HG03520 (cell line): ENCODE results near the gene CCDC15.

ENCODE experiments used
- ATAC-seq: cut with Tn5 transposase; IDR thresholded peaks from one replicate; pipeline ENCODE4 v1.9.1; 2021; ENCODE audit warnings: mild to moderate bottlenecking, moderate library complexity; ENCODE audit not compliant: unreplicated experiment

CCDC15 gene, protein sequence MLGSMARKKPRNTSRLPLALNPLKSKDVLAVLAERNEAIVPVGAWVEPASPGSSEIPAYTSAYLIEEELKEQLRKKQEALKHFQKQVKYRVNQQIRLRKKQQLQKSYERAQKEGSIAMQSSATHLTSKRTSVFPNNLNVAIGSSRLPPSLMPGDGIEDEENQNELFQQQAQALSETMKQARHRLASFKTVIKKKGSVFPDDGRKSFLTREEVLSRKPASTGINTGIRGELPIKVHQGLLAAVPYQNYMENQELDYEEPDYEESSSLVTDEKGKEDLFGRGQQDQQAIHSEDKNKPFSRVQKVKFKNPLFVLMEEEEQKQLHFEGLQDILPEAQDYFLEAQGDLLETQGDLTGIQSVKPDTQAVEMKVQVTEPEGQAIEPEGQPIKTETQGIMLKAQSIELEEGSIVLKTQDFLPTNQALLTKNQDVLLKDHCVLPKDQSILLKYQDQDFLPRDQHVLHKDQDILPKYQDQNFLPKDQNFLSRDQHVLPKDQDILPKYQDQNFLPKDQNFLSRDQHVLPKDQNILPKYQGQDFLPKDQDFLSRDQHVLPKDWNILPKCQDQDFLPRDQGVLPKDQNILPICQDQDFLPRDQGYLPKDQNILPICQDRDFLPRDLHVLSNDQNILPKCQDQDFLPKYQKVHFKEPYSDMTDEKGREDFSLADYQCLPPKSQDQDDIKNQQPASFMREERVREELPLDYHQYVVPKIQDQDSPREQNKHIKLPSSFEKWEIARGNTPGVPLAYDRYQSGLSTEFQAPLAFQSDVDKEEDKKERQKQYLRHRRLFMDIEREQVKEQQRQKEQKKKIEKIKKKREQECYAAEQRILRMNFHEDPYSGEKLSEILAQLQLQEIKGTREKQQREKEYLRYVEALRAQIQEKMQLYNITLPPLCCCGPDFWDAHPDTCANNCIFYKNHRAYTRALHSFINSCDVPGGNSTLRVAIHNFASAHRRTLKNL

DNA sequence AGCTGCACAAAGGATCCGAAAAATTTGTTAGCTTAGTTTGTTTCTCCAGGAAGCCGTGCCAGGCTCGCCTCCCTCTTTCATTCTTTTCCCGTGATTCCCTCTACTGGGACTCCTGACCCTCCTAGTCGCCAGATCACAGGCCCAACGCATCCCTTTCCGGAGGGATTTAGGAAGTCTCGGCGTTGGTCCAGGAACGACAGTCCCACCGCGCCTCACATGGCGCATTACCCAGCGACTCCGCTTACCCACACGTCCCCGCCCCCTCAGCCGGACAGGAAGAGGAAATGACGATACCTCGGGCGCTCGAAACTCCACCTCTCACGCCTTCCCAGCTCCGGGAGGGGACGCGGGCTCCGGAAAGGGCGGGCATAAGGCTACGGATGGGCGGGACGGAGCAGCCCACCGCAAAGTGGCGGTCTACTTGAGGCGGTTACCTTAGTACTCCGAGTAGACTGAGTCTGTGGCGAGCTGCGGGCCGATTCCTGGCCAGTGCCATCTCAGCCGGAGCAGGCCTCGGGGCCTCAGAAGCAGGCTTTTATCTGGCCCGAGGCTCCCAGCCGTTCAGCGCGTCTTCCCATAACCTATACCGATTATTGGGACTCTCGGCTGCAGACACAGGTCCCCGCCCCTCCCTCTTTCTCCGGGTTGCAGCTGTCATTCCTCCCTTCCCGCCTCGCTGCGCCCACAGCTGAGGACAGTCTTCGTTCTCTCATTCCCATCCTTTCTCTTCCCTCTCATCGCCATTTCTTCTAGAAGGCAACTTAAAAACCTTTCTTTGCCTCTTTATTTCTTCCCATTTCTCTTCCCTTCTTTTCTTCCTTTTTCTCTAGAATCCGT is at the start of gene CCDC15:
Gene CCDC15 (plus strand): TSS at position 450 of the 837 bp plus-strand sequence. CDS start 531 bp downstream, outside the sequence.
- ATAC-seq: peak; percentile 99

DNA sequence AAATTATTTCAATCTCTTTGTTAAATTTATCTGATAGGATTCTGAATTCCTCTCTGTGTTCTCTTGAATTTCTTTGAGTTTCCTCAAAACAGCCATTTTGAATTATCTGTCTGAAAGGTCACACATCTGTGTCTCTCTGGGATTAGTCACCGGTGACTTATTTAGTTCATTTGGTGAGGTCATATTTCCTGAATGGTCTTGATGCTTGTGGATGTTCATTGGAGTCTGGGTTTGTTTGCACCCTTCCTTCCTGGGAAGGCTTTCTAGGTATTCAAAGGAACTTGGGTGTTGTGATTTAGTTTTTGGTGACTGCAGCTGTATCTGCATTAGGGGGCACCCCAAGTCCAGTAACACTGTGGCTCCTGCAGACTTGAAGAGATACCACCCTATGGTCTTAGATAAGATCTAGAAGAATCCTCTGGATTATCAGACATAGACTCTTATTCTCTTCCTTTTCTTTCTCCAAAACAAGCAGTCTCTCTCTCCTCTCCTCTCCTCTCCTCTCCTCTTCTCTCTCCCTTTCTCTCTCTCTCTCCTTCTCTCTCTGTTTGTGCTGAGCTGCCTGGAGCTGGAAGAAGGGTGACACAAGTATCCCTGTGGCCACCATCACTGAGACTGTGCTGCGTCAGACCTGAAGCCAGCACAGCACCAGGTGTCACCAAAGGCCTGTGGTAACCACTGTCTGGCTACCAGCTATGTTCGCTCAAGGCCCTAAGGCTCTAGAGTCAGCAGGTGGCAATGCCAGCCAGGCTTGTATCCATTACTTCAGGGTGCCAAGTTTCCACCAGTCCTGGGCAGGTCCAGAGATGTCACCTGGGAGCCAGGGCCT is 38.2 kb upstream of the CCDC15 start:
- no peak for ATAC-seq

DNA sequence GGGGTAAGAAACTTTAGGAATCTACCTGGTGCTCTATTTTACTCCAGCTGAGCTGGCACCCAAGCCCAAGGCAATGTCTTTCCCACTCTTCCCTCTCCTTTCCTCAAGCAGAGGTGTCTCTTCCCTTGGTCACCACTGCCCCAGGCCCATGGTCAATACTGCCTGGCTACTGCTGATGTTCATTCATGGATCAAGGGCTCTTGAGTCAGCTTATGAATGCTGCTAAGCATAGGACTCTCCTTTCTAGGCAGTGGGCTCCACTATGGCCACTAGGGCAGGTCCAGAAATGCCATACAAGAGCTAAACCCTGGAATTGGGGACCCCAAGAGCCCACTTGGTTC is 37.7 kb upstream of the CCDC15 start:
- no peak for ATAC-seq

DNA sequence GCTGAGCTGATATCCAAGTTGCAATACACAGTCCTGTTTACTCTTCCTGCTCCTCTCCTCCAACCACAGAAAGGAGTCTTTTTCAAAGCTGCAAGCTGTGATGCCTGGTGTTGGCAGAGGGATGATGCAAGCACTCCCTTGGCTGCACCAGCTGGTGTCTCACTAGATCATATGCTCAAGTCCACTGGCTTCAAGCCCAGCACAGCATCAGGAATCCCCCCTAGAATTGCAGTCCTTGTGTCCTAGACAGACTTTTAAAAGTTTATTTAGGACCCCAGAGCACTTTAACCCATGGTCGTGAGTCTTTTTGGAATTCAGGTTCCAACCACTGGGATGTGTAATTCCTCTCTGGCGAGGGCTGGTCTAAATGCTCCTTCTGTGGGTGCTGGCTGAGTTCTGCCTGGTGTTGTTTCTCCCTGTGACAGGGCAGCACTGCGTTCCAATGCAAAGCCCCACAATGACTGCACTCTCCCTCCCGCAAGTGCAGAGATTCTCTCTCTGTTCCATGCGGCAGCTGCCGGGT is 36.8 kb upstream of the CCDC15 start:
- ATAC-seq: no peak

DNA sequence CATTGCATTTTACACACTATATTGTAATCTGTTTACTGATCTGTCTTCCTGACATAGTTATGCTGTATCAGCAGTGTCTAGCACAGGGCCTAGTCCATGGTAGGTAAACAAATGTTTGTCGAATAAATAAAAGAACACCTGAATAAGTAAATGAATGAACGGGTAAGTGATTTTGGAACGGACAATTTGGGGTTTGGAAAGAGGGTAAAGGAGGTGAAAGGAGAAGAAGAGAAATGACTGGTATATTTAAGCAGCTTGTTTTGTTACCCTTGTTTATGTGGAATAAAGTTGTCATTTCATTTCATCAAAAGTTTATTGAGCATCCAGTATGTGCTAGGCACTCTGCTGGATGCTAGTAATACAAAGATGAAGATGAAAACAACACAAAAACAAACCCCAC is 35.1 kb upstream of the CCDC15 start, which contains the start of gene HEPN1:
Gene HEPN1 (plus strand): TSS at position 301 of the 400 bp plus-strand sequence.
- ATAC-seq: no peak

DNA sequence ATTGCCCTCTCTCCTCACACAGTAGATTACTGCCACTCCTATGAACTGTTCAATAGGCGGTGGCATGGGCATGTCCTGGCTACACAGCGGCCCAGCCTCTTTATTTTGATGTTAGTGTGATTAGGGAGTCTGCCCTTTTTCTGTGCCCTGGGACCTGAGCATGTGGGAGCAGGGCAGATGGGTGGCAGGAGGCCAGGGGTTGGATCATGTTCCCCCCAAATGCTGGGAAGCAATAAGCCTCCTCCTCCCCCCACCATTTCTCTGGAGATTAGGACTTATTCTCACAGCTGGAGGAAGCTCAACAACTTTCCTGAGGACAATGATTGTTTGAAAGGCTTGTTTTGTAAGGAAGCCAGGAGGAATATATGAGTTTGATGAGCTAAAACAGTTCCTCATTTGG is 34.1 kb upstream of the CCDC15 start:
- ATAC-seq: no peak

DNA sequence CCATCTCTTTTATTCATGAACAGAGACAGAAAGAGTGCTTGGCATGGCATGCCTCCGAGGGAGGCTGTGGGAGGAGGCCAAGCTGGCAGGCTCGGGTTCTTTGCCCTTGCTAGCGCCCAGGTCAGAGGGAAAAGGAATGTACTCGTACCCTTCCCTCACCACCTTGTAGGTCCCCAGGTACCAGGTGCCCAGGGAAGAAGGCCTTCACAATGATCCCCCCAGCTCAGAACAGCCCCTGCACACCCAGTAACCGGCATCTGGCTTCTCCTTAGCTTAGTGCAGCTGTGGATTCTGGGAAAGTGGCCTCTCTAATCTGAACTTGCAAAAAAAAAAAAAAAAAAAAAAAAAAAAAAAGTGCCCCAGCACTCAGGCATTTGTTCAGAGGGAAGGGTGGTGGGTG is 33.6 kb upstream of the CCDC15 start:
- ATAC-seq: no peak

DNA sequence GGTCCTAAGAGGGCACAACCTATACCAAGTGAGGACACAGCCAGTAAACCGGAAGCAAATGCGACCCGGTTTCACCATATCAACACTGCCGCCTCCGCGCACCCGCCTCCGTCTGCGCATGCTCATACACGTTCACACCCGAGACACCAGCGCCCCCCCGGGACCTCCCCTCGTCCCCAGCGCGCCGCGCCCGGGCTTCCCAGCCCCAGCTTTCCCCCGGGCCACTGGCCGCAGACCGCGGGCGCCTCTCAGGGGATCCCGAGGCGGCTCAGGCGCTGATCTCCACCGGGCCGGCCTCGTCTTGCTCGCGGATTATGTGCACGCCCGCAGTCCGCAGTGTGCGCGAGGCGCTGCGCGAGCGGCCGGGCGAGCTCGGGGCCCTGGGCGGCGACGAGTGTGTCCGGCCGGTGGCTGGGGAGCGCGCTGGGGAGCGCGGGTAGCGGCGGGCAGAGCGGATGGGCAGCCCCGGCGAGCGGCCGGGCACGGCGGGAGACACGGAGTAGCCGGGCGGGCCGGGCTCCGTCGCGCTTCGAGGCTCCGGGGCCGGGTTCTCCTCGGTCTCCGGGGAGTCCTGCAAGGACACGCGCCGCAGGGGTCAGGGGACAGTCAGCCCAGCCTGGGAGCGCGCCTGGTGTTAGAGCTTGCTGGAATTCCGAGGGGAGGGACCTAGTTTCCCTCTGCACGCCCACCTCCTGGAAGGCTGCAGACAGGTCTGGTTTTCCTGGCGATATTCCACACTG is 33.0 kb upstream of the CCDC15 start:
- ATAC-seq: no peak

DNA sequence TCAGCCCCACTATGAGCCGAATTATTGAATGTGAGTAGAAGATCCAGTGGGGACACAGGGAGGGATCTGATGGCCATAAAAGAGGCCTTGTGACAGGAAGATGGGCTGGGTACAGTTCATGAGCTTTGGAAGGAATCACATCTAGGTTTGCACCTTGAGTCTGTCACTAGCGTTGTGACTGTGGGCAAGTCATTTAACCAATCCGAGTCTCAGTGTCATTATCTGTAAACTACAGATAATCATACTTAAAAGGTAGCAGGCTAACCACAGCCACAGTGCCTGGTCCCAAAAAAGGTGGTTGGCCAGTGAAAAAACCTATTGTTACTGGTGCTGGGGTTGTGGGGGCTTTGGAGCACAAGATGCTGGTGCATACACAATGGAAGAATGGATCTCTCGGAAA is 31.2 kb upstream of the CCDC15 start:
- no peak for ATAC-seq

DNA sequence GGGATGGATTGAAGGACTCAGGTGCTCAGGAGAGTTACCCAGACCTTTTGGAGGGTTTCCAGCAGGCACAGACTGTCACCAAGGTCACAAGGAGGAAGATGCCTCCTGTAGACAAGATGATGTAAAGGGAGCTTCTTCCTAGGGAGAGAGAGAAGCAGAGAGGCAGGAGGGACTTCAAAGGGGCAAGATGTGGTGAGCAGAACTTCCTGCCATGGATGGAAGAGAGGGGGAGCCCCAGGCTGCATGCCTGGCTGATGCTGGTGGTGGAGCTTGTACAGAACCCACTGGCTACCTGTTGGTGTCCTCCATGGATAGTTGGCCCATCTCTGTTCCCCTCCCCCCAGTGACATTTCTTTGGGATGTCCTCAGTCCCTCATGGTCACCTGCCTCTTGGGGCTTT is 30.7 kb upstream of the CCDC15 start:
- ATAC-seq: no peak

DNA sequence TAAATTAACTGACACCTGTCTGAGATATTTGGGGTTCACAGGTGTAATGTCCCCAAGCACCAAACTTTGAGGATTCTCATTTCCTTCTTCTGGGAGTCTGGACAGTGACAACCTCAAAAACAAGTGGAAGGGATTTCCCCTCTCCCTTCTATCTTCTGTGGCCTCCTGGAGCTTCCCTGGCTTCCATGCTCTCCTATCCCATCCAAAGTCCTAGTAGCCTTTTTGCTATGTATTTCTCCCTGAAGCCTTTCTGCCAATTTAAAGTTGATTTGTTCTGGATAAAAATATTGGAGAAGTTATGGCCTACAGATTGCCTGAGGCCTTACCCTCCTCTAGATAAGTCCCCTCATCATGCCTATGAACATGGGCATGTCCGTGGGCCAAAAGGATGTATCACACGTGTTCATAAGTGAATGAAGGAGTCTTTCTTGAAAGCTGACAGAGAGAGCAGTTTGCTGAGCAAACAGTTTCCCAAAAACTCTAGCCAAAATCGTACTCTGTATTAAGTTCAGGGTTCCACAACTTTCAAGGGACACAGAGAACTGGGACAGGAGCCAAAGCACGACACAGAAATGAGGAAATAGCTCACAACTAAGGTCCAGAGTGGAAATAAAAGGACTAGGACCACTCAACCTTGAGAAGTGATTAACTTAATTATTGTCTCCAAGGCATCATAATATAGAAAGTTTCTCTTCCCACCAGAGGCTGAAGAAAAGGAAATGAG is 24.9 kb upstream of the CCDC15 start:
- no peak for ATAC-seq

DNA sequence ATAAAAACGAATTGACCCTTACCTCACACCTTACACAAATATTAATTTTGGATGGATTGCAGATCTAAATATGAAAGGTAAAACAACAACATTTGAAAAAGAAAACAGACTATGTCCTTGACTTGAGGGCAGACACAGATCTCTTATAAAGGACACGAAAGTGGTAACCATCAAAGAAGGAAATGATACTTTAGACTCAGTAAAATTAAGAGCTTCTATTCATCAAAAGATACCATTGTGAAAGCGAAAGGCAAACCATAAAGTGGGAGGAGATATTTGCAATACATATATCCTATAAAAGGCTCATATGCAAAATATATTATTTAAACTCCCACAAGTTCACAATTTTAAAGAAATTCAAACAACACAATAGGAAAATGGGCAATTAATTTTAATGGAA is 23.2 kb upstream of the CCDC15 start:
- peak; percentile 85 for ATAC-seq

DNA sequence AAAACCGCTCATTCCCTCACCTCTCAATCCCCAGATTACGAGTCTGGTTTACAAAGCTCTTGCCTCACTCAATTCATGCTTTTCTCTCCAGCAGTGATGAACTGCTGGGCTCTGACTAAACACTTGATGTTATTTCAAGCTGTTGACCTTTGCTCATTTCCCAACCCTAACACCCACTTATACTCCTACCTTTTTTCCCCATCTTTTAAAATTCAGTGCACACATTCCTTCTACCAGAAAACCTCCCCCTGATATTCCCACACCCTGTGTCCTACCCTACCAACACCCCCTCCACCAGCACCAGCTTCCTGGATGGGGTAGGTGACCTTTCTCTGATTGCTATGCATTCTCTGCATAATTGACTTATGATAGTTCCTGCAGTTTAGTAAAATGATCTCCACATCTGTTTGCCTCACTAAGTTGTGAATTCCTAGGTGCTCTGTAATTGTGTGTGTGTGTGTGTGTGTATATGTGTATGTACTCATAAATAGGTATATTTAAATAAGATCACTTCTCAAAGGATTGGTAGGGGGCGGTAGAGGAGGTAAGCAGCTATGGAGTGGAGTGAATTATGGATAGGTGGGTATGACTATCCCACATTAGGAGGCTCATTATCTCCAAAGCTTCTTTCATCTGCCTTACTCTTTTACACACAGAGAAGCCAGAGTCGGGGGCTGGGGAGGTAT is 19.0 kb upstream of the CCDC15 start:
- ATAC-seq: no peak

DNA sequence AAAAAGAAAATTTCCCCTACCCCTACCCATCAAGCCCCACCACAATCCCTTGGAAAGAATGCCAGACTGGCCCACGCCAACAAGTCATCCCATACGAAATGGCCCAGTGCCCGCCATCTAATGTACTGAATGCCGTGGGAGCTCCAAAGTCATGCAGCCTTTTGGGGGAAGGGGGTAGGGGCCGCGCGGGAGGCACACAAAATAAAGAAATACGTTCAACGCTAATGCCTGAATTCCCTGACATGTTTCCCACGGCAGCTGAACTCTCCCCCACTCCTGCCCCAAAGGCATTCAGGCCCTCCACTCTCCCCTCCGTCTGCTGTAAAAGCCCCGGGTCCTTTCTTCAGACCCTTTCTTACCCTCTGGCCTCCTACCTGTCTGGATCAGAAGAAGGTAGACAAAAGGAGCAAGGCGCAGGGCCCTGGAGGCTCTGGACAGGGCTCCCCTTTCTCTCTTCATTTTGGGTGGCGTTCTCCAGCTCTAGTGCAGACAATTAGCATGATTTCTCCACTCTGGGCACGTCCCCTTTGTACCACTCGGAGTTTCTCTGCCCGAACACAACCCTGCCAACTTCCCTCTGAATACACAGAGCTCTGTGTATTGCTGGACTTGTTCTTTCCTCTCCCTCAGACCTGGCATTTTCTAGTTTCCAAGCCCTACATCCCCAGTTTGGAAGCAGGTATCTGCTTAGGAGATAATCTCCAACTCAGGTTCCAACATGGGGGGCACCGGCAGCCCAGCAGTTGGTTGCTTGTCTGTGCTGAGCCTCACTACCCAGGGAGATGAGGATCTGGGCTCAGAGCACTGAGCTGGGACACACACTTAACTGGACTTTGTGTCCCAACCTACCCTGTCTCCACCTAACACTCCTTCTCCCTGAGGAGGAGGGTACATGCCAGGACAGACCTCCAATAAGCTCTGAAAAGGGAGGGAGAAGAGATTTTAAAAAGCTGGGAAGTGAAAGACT is 18.2 kb upstream of the CCDC15 start, which contains the start of gene HEPACAM:
Gene HEPACAM (minus strand): TSS at position 500 of the 967 bp plus-strand sequence. CDS start 41 bp downstream, at position 459.
- ATAC-seq: no peak

DNA sequence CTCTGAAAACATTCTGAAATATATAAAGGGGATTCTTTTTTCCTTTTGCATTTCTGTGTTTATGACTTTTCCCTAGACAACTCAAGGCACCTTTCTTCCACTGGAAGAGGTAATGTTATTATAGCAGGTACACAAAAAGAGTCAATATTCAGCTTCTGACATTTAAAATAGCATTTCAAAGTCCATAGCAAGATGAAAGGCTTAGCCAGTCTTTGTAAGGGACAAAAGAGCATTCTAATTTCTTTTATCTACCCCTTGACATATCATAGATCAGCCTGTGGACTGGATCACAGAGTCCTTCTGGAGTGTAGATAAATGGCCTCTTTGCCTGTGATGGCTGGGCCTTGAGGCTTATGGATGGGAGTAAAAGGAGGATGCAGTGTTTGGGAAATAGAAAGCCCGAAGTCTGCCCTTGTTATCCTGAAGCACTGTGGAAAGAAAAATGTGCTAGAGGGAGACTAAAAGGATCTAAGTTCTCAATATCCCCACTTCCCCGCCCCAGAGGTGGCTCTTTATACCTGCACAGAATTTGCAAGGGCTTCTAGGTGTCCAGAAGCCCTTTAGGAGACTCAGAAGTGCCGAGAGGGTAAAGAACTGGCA is 16.6 kb upstream of the CCDC15 start:
- no peak for ATAC-seq

DNA sequence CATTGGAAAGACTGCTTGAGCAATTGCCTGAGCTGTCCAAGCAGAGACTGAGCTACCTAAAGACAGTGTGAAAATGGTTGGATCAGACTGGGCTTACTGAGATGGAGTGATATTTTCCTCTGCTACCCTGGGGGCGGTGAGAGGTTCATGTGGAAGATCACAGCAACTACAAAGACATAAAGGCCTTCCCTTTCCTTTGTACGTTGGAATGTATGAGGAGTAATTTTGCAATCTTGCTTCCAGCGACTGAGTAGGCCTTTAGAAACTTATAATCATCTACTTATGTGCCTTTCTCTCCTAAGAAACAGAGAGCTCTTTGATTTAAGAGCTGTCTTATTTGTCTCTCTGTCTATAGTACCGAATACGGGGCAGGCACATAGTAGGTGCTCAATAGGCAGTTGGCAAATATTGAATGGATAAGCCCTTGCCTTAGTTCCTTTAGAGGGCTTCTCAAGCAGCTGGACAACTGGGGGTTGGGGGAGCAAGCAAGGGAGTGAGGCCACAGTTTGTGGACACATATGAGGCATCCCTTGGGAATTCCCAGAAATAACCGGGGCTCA is 15.7 kb upstream of the CCDC15 start:
- no peak for ATAC-seq
